HPDE6-E6E7 (cell line): ENCODE results near the gene MSRB3.
"Not testable (repeated sequence)": the region's sequence is repeated elsewhere in the genome, so short reads cannot be mapped to it uniquely, and the experiment has no call there.

ENCODE experiments used
- DNase-seq: peaks from one replicate; pipeline ENCODE4 v3.0.0; 2011; ENCODE audit warnings: missing footprints; ENCODE audit errors: extremely low spot score

Gene MSRB3

GRCh38 chr12:65278576-65279368 is at the start of gene MSRB3:
Gene MSRB3, plus strand, starts transcription at chr12:65278683. Its CDS starts 29,897 bp downstream, at chr12:65308580.
- DNase-seq, result peak; percentile 52

- no peak for DNase-seq
These were observed 49.0 kb upstream of the MSRB3 start for GRCh38 chr12:65229441-65229840.

- no peak for DNase-seq
These were observed 45.9 kb upstream of the MSRB3 start for GRCh38 chr12:65232476-65233077.

GRCh38 chr12:65237153-65237552 is 41.3 kb upstream of the MSRB3 start:
- no peak for DNase-seq

- no peak for DNase-seq
These were observed 39.9 kb upstream of the MSRB3 start for GRCh38 chr12:65238609-65239008.

- DNase-seq, result no peak
These were observed 29.5 kb upstream of the MSRB3 start for GRCh38 chr12:65248656-65249633.

GRCh38 chr12:65252515-65252914 is 26.0 kb upstream of the MSRB3 start:
- DNase-seq, result no peak

DNA sequence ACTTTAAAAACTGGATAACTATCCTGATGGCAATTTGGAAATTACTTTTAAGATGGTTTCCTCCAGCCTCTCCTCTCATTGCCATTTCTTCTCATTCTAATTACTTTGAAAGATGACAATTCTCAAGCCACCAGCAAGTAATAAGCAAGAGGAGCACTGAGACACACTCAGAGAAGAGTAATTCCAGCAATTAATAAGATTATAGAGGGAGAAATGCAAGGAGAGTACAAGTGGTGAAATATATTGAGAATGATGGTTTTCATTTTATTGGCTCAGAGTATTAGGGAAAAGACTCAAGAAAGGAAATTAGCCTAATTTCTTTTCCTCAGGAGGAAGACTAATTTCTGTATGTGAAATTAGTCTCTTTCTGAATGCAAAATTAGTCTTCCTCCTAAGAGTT is 20.5 kb upstream of the MSRB3 start:
- DNase-seq, result no peak

DNA sequence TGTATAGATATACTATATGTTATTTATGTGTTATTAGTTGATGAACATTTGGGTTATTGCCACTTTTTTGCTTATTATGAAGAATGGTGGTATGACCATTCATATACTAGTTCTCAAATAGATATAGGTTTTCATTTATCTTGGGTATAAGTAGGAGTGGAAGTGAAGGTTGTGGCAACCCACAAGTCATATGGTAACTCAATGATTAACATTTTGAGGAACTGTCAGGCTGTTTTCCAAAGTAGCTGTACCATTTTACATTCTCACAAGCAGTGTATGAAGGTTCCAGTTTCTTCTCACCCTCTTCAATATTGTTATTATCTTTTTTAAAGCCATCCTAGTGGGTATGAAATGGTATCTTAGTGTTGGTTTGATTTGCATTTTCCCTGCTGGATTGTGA is 19.0 kb upstream of the MSRB3 start:
- no peak for DNase-seq

DNA sequence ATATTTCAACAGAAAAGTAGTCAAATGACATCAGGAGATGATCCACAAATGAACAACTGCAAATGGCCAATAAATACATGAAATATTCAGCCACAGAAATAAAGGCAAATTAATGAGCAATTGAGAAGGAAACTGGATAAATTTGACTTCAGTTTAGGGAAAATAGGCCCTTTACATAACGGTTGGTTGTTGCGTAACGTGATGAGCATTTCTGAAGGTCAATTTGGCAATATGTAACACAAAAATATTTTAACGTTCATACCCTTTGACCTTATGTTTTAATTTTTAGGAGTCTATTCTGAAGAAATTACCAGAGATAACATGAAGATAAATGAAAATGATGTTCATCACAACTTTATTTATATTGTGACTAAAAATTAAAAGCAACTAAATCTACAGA is 14.7 kb upstream of the MSRB3 start:
- DNase-seq, result no peak

DNA sequence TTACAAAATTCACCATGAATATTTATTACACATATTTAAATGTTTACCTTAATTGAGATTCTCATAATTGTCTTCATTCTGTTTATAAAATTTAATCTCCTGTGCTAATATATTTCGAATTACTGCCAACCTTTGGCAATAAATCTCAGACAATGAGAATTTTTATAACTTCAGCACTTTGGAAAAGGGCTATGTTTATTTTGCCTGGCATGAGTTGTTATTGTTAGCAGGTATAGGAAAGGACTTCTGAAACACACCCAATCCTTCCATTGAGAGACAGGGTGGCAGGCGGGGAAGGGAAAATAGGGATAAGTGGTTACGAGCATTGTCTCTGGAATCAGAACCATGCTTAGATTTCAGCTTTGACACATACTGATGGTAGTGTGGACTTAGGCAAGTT is 12.1 kb upstream of the MSRB3 start:
- DNase-seq, result no peak

- no peak for DNase-seq
These were observed 8.9 kb upstream of the MSRB3 start for GRCh38 chr12:65269603-65270002.

- no peak for DNase-seq
These were observed 3.7 kb upstream of the MSRB3 start for GRCh38 chr12:65274602-65275272.

DNA sequence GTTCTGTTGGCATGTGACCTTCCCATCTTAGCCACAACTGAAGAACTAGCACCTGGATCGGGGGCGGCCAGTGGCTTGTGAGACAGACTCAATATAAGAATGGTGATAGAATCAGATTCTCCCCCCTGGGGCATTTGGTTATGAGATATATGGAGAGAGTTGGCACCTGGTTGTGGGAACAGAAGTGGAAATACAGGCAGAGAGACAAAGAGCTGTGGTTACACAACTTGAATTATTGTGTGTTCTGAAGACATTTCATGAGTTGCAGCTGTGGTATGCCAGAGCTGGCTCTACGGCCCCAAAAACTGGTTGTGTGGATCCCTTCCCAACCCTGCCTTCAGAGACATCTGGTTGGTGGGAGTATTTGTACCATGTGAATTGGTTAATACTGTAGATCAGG is 2.9 kb upstream of the MSRB3 start:
- DNase-seq, result no peak

GRCh38 chr12:65276916-65277530 is 1.5 kb upstream of the MSRB3 start:
- no peak for DNase-seq

DNA sequence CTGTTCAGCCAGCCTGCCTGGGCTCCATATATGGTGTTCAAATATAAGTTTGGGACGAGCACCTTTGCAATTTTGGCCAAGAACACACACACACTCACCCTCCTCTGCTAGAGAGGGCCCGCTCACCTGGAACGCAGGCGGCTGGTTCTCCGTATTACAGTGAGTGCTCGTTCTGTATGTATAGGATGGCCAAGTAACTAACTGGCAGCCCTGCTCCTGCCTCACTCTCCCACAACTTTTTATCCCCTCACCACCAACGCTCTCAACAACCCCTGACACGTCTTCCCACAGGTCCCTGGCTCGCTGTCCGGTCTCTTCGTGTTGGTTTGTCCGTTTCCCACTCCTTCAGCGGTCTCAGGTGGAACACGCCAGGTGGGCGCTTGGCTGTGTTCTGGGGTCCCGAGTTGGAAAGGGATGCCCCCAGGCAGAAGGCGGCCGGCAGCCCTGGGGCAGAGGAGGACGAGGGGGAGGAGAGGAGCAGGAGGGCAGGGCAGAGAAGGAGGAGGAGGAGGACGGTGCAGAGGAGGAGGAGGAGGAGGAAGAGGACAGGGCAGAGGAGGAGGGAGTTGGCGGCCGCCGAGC is 398 bp upstream of the MSRB3 start:
- DNase-seq, result no peak

DNA sequence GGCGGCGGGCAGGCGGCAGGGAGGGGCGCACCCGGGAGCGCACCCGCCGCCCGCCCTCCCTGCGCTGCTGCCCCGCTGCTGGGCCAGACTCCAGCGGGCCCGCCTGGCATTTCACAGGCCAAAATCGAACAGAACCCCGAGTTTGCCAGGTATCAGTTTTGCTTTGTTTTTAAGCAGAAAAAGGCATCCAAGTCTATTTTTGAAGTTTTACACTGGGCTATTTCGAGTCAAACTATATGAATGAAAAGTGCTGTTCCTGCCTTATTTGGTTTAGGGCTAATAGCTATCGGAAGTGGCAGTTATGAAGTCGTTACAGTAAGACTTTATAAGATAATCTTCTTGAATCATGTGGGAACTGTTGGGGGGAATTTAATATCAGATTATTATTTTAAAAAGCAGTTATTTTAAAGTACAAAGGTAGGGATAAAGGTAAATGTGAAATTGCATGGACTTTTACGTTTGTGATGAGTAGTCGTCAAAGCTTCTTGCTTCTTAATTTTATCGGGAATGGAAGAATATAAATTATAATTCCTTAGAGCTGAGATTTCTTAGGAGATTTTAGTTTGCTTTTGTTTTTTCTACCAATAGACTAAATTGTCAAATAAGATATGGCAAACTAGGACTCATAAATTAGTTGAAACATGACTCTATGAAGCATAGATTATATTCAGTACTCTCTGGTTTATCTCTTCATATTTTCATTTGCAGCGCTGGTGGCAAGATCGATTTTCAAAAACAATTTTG is 1.1 kb downstream of the MSRB3 start:
- no peak for DNase-seq

DNA sequence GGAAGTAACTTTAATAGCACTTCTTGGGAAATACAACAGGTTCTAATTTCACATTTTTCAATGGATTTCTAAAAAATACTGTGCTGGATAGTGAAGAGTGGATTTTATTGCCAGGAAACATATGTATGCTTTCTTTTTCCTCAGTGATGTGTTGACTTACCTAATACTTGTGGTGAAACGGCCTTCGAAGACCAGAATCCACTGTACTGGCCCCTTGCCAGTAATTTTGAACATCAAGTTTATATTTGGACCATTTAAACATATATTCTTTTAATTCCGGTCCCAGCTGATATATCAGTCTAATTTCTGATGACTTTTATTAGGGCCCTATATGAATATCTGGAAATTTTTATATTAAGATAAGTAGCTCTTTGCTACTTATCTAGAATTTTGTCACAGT is 1.8 kb downstream of the MSRB3 start:
- DNase-seq, result no peak

DNA sequence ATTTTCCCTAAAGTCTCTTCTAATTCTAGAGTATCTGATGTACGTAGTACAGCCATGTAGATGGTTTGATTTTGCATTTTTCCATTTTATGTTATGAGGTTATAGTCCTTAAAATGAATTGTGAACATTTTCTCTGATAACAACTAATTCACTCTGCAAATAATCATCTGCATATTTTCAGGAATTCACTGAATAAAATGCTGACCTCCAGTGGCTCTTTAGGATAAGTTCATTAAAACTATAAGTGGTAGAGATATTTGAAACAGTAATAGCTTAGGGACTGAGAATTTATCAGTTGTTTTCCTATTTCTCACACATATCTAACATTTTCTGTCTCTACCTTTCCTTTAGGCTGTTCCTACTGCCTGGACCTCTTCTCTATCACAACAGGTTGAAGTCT is 4.4 kb downstream of the MSRB3 start:
- DNase-seq, result no peak

GRCh38 chr12:65285532-65285931 is 7.0 kb downstream of the MSRB3 start:
- not testable (repeated sequence) for DNase-seq
